Lower leg skin (tissue), 3 donors: ENCODE results near the gene PLEK2.

Experiments used
- CTCF ChIP-seq, 3 donors: fragments of 450-650 bp; IDR thresholded peaks; one replicate each; pipeline ENCODE4 v1.5.1; 2016; ENCODE audit warnings: antibody characterized with exemption in 3 of 3, mild to moderate bottlenecking in 3 of 3, moderate library complexity in 2 of 3
- POLR2A ChIP-seq, 2 donors: fragments of 450-650 bp; IDR thresholded peaks; one replicate each; pipeline ENCODE4 v1.6.1; 2016 to 2017; ENCODE audit warnings: antibody characterized with exemption in 2 of 2, mild to moderate bottlenecking in 1 of 2, moderate library complexity in 1 of 2

- TF ChIP-seq POLR2A (IDR thresholded peaks at IDR 0.05), result no peak
- no peak for TF ChIP-seq CTCF (IDR thresholded peaks at IDR 0.05)
Observed at GRCh38 chr14:67391268-67391667, 20.7 kb downstream of the PLEK2 start.
